Choroid plexus epithelial cell (primary cell): ENCODE results near the gene ZCCHC9.

Experiments
- DNase-seq: peaks from one replicate; pipeline ENCODE4 v3.0.0-alpha.2; 2010; ENCODE audit warnings: low read depth
- H3K4me3 ChIP-seq: 2 replicates; pipeline ENCODE4 v1.5.1; 2011; ENCODE audit warnings: low read depth, mild to moderate bottlenecking, control low read depth, low read length, moderate library complexity
- TF ChIP-seq, protein P1 (sequence below): conservative IDR thresholded peaks from 2 replicates; pipeline ENCODE4 v1.5.1; 2011; ENCODE audit warnings: low read depth, mild to moderate bottlenecking, control low read depth, inconsistent platforms, low read length, moderate library complexity

Gene ZCCHC9

DNA sequence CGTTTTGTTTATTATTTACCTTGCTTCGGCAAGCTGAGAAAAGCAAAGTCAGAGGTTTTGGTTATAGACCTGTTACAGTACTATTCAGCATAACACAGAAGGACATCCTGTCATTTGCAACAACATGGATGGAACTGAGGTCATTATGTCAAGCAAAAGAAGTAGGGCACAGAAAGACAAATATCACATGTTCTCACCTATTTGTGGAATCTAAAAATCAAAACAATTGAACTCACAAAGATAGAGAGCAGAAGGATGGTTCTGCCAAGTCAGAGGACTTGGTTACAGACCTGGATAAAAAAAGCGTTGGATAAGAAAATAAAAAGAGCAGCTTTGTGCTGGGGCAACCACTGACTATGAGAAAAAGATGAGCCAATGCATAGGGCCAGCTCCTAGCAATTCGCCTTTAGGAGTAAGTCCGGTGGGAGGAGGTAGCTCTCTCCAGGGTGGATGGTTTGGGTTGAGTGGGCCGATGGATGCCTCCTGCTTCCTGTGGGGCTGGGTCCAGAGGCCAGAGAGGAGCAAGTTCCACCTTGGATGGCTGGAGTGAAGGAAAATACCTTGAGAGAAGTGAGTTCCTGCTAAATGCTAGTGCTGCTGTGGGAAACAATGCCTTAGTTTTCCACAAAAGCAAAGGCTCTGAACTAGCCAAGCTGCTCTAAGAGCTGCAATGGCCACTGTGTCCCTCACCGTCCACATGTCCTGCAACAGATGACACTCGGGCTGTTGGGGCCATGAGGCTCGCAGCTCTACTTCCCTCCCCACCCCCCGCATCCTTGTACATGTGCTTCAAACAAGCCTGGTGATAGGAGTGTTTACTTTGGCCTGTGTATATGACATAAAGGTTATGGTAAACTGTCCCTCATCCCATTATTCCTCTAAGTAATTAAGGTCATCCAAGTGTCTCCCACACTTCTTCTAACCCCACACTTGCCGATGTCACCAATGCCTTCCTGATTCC is 54.2 kb downstream of the ZCCHC9 start:
- H3K4me3 ChIP-seq = no peak overlapping the region
- TF ChIP-seq, protein P1, sequence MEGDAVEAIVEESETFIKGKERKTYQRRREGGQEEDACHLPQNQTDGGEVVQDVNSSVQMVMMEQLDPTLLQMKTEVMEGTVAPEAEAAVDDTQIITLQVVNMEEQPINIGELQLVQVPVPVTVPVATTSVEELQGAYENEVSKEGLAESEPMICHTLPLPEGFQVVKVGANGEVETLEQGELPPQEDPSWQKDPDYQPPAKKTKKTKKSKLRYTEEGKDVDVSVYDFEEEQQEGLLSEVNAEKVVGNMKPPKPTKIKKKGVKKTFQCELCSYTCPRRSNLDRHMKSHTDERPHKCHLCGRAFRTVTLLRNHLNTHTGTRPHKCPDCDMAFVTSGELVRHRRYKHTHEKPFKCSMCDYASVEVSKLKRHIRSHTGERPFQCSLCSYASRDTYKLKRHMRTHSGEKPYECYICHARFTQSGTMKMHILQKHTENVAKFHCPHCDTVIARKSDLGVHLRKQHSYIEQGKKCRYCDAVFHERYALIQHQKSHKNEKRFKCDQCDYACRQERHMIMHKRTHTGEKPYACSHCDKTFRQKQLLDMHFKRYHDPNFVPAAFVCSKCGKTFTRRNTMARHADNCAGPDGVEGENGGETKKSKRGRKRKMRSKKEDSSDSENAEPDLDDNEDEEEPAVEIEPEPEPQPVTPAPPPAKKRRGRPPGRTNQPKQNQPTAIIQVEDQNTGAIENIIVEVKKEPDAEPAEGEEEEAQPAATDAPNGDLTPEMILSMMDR = no peak
- DNase-seq = no peak

DNA sequence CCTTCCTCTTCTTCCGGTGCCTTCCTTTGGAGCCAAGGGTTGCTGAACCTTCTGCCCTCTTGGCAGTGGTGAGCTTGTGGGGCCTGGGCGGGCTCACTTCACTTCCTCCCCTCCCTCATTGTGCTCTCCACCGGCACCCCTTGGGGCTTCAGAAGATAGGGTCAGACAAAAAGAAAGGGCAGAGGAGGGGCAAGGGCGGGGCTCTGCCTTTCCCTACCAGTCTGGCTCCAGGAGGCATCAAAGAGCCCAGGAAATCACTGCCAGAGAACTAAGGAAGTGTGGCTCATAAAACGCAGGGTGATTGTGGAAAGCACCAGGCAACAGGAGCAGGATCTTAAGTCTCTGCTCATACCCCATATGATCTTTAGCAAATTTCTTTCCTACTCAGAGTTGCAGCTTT is 57.7 kb downstream of the ZCCHC9 start:
- no peak overlapping the region for H3K4me3 ChIP-seq
- no peak for DNase-seq
- TF ChIP-seq, protein P1 = no peak

DNA sequence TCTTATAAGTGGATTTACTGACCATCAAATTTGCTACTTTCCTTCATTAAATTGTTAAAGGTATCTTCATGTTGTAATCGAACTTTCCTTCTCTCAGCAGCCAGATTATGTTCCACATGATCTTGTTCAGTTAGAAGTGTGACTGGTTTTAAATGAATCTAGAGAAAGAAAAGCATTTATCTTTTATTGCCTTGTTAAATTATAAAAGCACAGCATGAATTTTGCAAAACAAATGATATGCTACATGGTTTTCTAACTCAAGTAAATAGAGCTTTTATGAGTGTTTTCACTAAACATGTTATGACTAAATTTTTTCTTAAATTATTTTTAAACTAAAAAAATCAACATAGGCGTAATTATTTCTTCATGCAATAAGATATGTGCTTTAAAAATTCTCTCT is 58.5 kb downstream of the ZCCHC9 start:
- no peak overlapping the region for H3K4me3 ChIP-seq
- TF ChIP-seq, protein P1 = no peak
- no peak for DNase-seq

DNA sequence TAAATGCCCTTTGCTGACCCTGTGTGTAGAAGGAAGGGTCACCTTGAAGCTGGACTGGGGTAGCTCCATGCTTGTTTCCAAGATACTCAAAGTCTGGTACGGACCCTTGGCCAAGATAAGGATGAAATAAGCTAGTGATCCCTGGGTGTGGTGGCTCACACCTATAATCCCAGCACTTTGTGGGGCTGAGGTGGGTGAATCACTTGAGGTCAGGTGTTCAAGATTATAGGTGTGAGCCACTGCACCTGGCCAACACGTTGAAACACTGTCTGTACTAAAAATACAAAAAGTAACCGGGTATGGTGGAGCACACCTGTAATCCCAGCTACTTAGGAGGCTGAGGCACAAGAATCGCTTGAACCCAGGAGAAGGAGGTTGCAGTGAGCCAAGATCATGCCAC is 59.3 kb downstream of the ZCCHC9 start:
- no peak for DNase-seq
- H3K4me3 ChIP-seq = no peak overlapping the region
- TF ChIP-seq, protein P1 = no peak

DNA sequence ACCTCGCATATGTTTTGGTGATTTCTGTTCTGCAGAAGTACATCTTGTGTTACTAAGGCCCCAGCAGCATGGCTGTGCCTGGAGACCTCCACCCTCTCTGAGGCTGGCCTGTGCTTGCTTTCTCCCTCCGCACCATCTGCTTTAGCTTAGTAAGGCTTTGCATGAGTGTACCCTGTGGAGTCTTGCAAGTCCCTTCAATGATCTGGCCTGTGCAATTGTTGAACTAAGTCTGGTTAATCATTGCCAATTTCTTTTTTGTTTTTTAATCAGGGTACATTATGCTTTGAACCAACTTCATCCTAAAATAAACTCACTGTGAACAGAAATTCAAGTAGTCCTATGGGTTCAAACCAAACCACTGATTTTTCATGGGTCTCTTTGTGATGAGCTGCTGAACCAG is 60.2 kb downstream of the ZCCHC9 start:
- H3K4me3 ChIP-seq = no peak overlapping the region
- TF ChIP-seq, protein P1 = no peak
- no peak for DNase-seq
